Psoas muscle (tissue), 8 donors: ENCODE measurements around the gene EXD2. TPM values are rescaled to one million over a fixed set of nuclear protein-coding genes. Genes with fewer than 3 reads are reported as not detected.

ENCODE experiments used
- ATAC-seq, 4 donors: fragments of 200-7000 bp; cut with Tn5 transposase; one replicate each; pipeline ENCODE4 v1.9.1; 2020; ENCODE audit warnings: moderate library complexity in 3 of 4, mild to moderate bottlenecking in 2 of 4
- DNase-seq, 2 donors: peaks; one replicate each; pipeline ENCODE4 v3.0.0-alpha.2; 2020
- H3K27ac ChIP-seq: fragments of 200-600 bp; one replicate; pipeline ENCODE4 v1.8.0; 2022
- H3K27me3 ChIP-seq, 3 donors: fragments of 200-600 bp in 1 of 3; one replicate each; pipeline versions ENCODE4 v1.6.1 to v1.8.0; 2013 to 2022; ENCODE audit warnings: low read length in 2 of 3, mild to moderate bottlenecking in 2 of 3, moderate library complexity in 1 of 3; ENCODE audit not compliant: insufficient read depth in 3 of 3
- H3K36me3 ChIP-seq, 2 donors: fragments of 200-600 bp in 1 of 2; one replicate each; pipeline versions ENCODE4 v1.6.1 to v1.8.0; 2013 to 2022; ENCODE audit warnings: low read depth in 1 of 2, mild to moderate bottlenecking in 1 of 2, moderate library complexity in 1 of 2; ENCODE audit not compliant: insufficient read depth in 1 of 2
- H3K4me1 ChIP-seq: fragments of 200-600 bp; one replicate; pipeline ENCODE4 v1.8.0; 2022
- H3K4me3 ChIP-seq: fragments of 200-600 bp; one replicate; pipeline ENCODE4 v1.8.0; 2022; ENCODE audit warnings: mild to moderate bottlenecking
- H3K9me3 ChIP-seq: fragments of 200-600 bp; one replicate; pipeline ENCODE4 v1.8.0; 2022
- CTCF ChIP-seq: fragments of 200-600 bp; IDR thresholded peaks from one replicate; pipeline ENCODE4 v1.8.0; 2022; ENCODE audit warnings: antibody characterized with exemption
- WGBS, 3 donors: extraction: QIAGEN DNeasy Blood & Tissue Kit; methylation state at CpG; one replicate each; pipeline versions ENCODE4 v1.1.6 to v1.1.7; 2013; 5-methylcytosine and 5-hydroxymethylcytosine counted together
- intact Hi-C, 2 donors: fragments of 100-400 bp; cut with DNase I; formaldehyde crosslinking; loops; one replicate each; pipeline versions ENCODE4 v1.11.0 to v1.14.2; 2022
- polyA plus RNA-seq, 3 donors: library from polyadenylated mRNA; stranded (reverse); fragments of 200-250 nt; gene quantifications; one replicate each; pipeline ENCODE4 v1.2.3, GENCODE V29; 2013
- total RNA-seq, 4 donors: library from RNA; stranded (reverse); fragmentation: NEBNext Ultra II Directional in 2 of 4; extraction: Animal tissue kit (Norgen Biotek cat#: 25700) in 2 of 4; gene quantifications; one replicate each; pipeline versions ENCODE4 v1.2.1 to v1.2.4, GENCODE V29; 2021 to 2023
- donor health status: healthy with polysubstance abuse.
- donor health status: DM: no; HTN: no; CAD: no; lungs with moderate emphysema.
- donor health status: Bipolar disorder and iron deficiency.
- donor health status: healthy.
- donor health status: DM: yes; HTN: yes; CAD: no.
- donor health status: DM: no; HTN: no; CAD: no.
- donor health status: DM: no; HTN: no; CAD: no.
- donor health status: DM: yes; HTN: yes; CAD: no.

The EXD2 gene
- total and polyA plus RNA-seq, 7 donors, result 6.8 to 17.3 (median 12.6) TPM

GRCh38 chr14:69284170-69284569 is 92.9 kb downstream of the EXD2 start:
- intact Hi-C loops, result no loop called here
- Histone ChIP-seq H3K4me3 (no peak overlapping the region), H3K27me3 (no peaks in the 10 kb centered on the region), H3K27ac (no peak overlapping the region), H3K4me1 (no peaks in the 10 kb centered on the region), H3K9me3 (no peaks in the 10 kb centered on the region), H3K36me3 (no peaks in the 10 kb centered on the region)
- no peak for DNase-seq
- no peak for TF ChIP-seq CTCF
- ATAC-seq, result no peak
- WGBS, 3 donors, result 73 to 75% (median 74%) methylated on average over 9 of the region's 9 CpGs

- Histone ChIP-seq H3K27ac (no peak overlapping the region), H3K9me3 (no peaks in the 10 kb centered on the region), H3K4me1 (no peaks in the 10 kb centered on the region), H3K36me3 (no peaks in the 10 kb centered on the region), H3K4me3 (no peak overlapping the region), H3K27me3 (no peaks in the 10 kb centered on the region)
- DNase-seq (no peak), ATAC-seq (no peak)
- intact Hi-C loops, result no loop called here
- TF ChIP-seq CTCF, result no peak
- 82 to 94% (median 89%) methylated on average over 7 of the region's 7 CpGs for WGBS, 3 donors
These were observed 94.5 kb downstream of the EXD2 start for GRCh38 chr14:69285661-69286255.

- 70 to 73% (median 70%) methylated on average over 9 of the region's 9 CpGs for WGBS, 3 donors
- Histone ChIP-seq H3K27me3 (no peaks in the 10 kb centered on the region), H3K27ac (peak overlapping the region; percentile 31), H3K9me3 (no peaks in the 10 kb centered on the region), H3K4me1 (no peaks in the 10 kb centered on the region), H3K4me3 (no peak overlapping the region), H3K36me3 (no peaks in the 10 kb centered on the region)
- intact Hi-C loops, result no loop called here
- DNase-seq, result no peak
- peak in 1 of 4 donors; percentile 12 for ATAC-seq
- no peak for TF ChIP-seq CTCF
These were observed 96.1 kb downstream of the EXD2 start for GRCh38 chr14:69287098-69288010.

GRCh38 chr14:69288011-69288771 is 96.9 kb downstream of the EXD2 start:
- H3K4me1 ChIP-seq, result no peaks in the 10 kb centered on the region
- ATAC-seq (peak in 3 of 4 donors; percentile 32 to 52 (median 40)), DNase-seq (peak; percentile 59 to 62)
- H3K27ac ChIP-seq, result peak overlapping the region; percentile 31
- no peak for TF ChIP-seq CTCF
- H3K36me3 ChIP-seq, result no peaks in the 10 kb centered on the region
- H3K27me3 ChIP-seq, result no peaks in the 10 kb centered on the region
- WGBS, 3 donors, result 61 to 73% (median 70%) methylated on average over 8 of the region's 8 CpGs
- no peaks in the 10 kb centered on the region for H3K9me3 ChIP-seq
- intact Hi-C loops, result no loop called here
- H3K4me3 ChIP-seq, result no peak overlapping the region
